Colonic mucosa (tissue), 4 donors: ENCODE results near the gene USP20. TPM values are rescaled to one million over a fixed set of nuclear protein-coding genes. Genes with fewer than 3 reads are reported as not detected.

Experiments used
- DNase-seq: peaks from one replicate; pipeline ENCODE4 v3.0.0-alpha.2; 2020
- H3K27ac ChIP-seq: fragments of 200-600 bp; one replicate; pipeline ENCODE4 v1.8.0; 2021
- H3K27me3 ChIP-seq: fragments of 200-600 bp; one replicate; pipeline ENCODE4 v1.8.0; 2021
- H3K36me3 ChIP-seq: fragments of 200-600 bp; one replicate; pipeline ENCODE4 v1.8.0; 2021
- H3K4me1 ChIP-seq: fragments of 200-600 bp; one replicate; pipeline ENCODE4 v1.8.0; 2021; ENCODE audit warnings: mild to moderate bottlenecking
- H3K4me3 ChIP-seq: fragments of 200-600 bp; one replicate; pipeline ENCODE4 v1.8.0; 2021
- H3K9ac ChIP-seq, 2 donors: one replicate each; pipeline ENCODE4 v1.7.0; 2013; ENCODE audit warnings: control low read depth in 2 of 2, low read depth in 2 of 2, low read length in 2 of 2
- H3K9me3 ChIP-seq: fragments of 200-600 bp; one replicate; pipeline ENCODE4 v1.8.0; 2021
- intact Hi-C: fragments of 100-400 bp; cut with DNase I; formaldehyde crosslinking; loops from one replicate; pipeline ENCODE4 v1.14.1; 2022
- total RNA-seq, 2 donors: library from RNA; stranded (reverse); fragmentation: NEBNext Ultra II Directional in 1 of 2; extraction: Animal tissue kit (Norgen Biotek cat#: 25700) in 1 of 2; gene quantifications; one replicate each; pipeline ENCODE4 v1.2.1, GENCODE V29; 2021
- TF ChIP-seq, protein P1 (sequence below): fragments of 200-600 bp; IDR thresholded peaks from one replicate; pipeline ENCODE4 v1.8.0; 2022; ENCODE audit warnings: antibody characterized with exemption, mild to moderate bottlenecking
- donor health status: healthy.
- donor health status: DM: no; HTN: no; CAD: no.
- donor health status: DM: no; HTN: no; CAD: no.

The USP20 gene
- total RNA-seq, 2 donors from 2014 or later, result 14.7 to 20.0 TPM

DNA sequence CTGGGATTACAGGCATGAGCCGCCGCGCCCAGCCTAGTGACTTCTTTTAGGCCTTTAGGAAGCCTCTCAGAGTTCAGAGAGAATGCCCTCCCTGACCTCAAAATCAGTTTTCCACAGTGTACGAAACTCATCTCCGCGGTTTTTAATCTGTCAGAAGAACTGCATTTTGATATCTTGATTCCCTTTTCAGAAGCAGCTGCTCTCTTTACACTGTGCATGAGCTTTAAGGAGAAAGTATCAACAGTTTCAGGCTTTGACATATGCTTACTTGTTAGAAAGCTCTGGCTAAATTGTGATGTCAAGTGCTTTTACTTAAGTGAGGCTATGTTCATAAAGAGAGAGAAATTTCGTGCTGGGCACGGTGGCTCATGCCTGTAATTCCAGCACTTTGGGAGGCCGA, 74.6 kb downstream of the USP20 start:
- Histone ChIP-seq H3K27ac (no peak overlapping the region), H3K27me3 (no peaks in the 10 kb centered on the region), H3K9me3 (no peaks in the 10 kb centered on the region), H3K4me1 (no peaks in the 10 kb centered on the region), H3K36me3 (no peaks in the 10 kb centered on the region), H3K4me3 (no peak overlapping the region), H3K9ac (no peak overlapping the region)
- intact Hi-C loops, result no loop called here
- TF ChIP-seq, protein P1, sequence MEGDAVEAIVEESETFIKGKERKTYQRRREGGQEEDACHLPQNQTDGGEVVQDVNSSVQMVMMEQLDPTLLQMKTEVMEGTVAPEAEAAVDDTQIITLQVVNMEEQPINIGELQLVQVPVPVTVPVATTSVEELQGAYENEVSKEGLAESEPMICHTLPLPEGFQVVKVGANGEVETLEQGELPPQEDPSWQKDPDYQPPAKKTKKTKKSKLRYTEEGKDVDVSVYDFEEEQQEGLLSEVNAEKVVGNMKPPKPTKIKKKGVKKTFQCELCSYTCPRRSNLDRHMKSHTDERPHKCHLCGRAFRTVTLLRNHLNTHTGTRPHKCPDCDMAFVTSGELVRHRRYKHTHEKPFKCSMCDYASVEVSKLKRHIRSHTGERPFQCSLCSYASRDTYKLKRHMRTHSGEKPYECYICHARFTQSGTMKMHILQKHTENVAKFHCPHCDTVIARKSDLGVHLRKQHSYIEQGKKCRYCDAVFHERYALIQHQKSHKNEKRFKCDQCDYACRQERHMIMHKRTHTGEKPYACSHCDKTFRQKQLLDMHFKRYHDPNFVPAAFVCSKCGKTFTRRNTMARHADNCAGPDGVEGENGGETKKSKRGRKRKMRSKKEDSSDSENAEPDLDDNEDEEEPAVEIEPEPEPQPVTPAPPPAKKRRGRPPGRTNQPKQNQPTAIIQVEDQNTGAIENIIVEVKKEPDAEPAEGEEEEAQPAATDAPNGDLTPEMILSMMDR, result no peak
- DNase-seq, result no peak

DNA sequence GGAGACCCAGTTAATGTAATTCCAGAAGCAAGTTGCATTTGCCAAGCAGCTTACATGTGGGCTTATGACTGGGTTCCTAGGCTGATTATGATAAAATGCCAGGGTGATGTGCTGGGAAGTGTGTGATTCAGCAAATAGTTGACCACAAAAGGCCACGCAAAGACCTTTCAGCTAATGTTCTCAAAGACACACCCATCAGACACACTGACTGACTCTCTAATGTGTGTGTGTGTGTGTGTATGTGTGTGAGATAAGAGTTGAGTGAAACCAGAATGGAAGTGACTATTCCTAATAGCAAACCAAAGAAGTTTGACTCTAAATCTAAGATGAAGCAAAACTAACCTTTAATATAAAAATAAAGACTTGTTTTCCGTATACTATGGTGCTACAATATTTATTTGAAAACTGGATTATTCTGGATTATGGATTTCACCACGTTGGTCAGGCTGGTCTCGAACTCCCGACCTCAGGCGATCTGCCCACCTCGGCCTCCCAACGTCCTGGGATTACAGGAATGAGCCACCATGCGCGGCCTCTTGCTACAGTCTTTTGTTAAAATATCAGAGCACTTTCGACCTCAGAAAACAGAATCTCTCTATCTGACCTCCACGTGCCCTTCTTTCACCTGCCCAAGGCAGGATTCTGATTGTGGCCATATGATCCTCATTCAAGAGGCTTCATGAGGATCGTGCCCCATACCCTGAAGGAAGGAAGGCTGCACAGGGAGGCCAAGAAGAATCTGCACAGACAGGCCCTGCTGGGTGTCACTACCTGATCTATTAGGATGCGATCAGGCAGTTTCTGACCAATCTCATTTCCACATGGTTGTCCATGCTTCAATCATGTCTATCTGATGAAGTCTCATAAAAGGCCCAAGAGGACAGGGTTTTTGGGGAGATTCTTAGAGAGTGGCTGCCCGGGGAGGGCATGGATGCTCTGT, 75.6 kb downstream of the USP20 start:
- Histone ChIP-seq H3K9me3 (no peaks in the 10 kb centered on the region), H3K4me1 (no peaks in the 10 kb centered on the region), H3K9ac (no peak overlapping the region), H3K36me3 (no peaks in the 10 kb centered on the region), H3K4me3 (no peak overlapping the region), H3K27ac (no peak overlapping the region), H3K27me3 (no peaks in the 10 kb centered on the region)
- no peak for DNase-seq
- intact Hi-C loops, result no loop called here
- TF ChIP-seq, protein P1, result no peak

DNA sequence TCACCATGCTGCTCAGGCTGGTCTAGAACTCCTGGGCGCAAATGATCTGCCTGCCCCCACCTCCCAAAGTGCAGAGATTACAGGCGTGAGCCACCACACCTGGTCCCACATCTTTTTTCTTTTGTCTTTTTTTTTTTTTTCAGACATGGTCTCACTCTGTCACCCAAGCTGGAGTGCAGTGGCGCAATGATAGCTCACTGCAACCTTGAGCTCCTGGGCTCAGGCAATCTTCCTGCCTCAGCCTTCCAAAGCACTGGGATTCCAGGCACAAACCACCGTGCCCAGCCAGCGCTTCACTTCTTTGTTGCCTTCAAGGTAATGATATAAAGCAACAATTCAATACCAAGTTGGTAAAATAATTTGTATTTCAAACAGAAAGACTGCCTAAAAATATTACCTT, 78.8 kb downstream of the USP20 start:
- no peak overlapping the region for H3K9ac ChIP-seq
- H3K36me3 ChIP-seq, result no peaks in the 10 kb centered on the region
- no peak overlapping the region for H3K4me3 ChIP-seq
- DNase-seq, result no peak
- no peaks in the 10 kb centered on the region for H3K9me3 ChIP-seq
- no peaks in the 10 kb centered on the region for H3K27me3 ChIP-seq
- no peaks in the 10 kb centered on the region for H3K4me1 ChIP-seq
- intact Hi-C loops, result no loop called here
- TF ChIP-seq, protein P1, result no peak
- H3K27ac ChIP-seq, result no peak overlapping the region

DNA sequence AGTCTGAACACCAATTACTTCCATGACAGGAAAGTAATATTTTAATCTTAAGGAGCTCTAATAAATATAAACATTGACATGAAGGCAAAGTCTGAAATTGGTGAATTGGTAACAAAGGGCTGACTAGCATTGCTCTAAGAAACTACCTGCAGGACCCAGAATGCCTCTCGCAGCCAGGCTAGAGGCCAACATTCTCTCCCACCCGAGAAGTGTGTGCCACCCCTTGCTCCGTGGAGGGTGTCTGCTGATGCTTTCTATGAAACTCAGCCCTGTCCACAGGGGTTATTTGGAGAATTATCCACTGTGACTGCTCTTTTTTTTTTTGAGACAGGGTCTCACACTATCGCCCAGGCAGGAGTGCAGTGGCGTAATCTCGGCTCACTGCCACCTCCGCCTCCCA, 81.4 kb downstream of the USP20 start:
- no peak for DNase-seq
- H3K27me3 ChIP-seq, result no peaks in the 10 kb centered on the region
- intact Hi-C loops, result no loop called here
- H3K4me1 ChIP-seq, result no peaks in the 10 kb centered on the region
- H3K27ac ChIP-seq, result no peak overlapping the region
- no peaks in the 10 kb centered on the region for H3K9me3 ChIP-seq
- no peak overlapping the region for H3K4me3 ChIP-seq
- no peak overlapping the region for H3K9ac ChIP-seq
- TF ChIP-seq, protein P1, result no peak
- H3K36me3 ChIP-seq, result no peaks in the 10 kb centered on the region

DNA sequence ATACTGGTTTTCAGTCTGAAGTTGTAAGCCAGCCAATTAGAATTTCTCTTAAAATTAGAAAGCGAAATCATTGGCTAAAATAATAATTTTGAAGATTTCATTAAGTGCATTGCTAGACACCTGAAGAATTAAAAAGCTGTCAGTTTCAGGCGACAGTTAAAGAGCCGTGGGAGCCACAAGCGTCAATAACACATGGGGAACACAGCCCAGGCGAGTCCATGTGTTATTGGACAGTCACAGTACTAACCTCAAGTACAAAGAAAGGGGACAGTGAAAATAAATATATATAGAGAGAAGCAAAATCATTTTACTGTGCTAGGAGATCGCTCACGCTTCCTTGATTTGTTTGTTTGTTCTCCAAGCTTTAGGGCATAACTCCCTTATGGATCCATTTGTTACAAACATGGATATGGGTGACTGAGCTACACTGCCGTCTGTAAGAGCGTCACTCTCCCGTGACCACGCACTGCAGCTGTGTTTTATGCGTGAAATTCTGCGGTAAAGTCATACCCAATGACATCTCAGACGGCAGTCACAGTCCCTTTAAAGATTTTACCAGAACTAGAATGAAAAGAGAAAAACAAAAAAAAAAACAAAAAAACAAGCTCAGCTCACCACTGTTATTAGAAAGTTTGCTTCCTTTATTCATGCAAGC, 83.2 kb downstream of the USP20 start:
- H3K4me3 ChIP-seq, result no peak overlapping the region
- H3K9me3 ChIP-seq, result no peaks in the 10 kb centered on the region
- no peaks in the 10 kb centered on the region for H3K27me3 ChIP-seq
- no peak overlapping the region for H3K9ac ChIP-seq
- TF ChIP-seq, protein P1, result no peak
- DNase-seq, result no peak
- H3K4me1 ChIP-seq, result no peaks in the 10 kb centered on the region
- intact Hi-C loops, result no loop called here
- H3K27ac ChIP-seq, result no peak overlapping the region
- H3K36me3 ChIP-seq, result no peaks in the 10 kb centered on the region
